NOMO-1 treated with dmso at 0.1 percent for 144 hours (cell line): ENCODE measurements around the gene UGT1A4.
"Not testable (repeated sequence)": the region's sequence is repeated elsewhere in the genome, so short reads cannot be mapped to it uniquely, and the experiment has no call there.

Experiments
- DNase-seq: peaks from one replicate; lab custom pipeline; 2025; ENCODE audit not compliant: unreplicated experiment; lab: John Stamatoyannopoulos, UW

The UGT1A4 gene

DNA sequence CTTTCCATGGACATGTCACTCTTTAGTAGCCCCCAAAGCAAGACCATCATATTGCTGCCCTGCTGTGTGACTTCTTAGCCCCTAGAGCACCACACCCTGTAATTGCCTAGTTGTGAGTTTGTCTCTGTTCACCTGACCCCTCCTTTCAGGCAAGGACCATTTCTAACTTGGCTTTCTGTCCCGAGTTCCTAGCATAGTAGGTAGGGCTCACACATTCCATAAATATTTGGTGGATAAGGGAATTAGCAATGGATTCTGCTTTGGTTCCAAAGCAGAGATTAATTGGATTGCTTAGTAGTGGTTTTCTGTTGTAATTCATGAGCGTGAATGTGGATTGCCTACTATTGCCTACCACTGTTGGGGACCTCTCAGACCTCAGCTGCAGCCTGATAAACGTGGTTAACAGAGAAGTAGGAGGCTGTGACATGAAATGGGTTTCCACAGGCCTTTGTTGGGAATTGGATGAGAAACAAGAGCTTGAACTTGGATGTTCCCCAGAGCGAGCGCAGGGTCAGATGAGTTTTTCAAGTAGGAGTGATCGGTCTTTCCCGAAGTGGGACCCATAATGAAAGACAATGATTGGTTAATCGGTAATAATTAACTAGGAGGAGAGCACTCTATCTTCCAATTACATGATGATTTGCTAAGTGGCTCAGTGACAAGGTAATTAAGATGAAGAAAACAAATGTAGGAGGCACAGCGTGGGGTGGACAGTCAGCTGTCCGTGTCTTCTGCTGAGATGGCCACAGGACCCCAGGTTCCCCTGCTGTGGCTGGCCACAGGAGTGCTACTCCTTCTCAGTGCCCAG is 28.1 kb downstream of the UGT1A4 start:
- no peak for DNase-seq

DNA sequence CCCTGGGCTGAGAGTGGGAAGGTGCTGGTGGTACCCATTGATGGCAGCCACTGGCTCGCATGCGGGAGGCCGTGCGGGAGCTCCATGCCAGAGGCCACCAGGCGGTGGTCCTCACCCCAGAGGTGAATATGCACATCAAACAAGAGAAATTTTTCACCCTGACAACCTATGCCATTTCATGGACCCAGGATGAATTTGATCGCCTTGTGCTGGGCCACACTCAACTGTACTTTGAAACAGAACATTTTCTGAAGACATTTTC is 28.7 kb downstream of the UGT1A4 start:
- DNase-seq: no peak

DNA sequence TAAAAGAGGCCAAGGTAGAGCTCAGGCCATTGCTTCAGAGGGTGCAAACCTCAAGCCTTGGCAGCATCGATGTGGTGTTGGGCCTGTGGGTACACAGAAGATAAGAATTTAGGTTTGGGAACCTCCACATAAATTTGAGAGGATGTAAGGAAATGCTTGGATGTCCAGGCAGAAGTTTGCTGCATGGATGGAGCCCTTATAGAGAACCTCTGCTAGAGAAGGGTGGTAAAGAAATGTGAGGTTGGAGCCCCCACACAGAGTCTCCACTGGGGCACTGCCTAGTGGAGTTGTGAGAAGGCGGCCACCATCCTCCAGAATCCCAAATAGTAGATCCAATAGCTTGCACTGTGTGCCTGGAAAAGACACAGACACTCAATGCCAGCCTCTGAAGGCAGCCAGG is 32.2 kb downstream of the UGT1A4 start:
- DNase-seq: not testable (repeated sequence)

- DNase-seq: not testable (repeated sequence)
Observed at GRCh38 chr2:233751212-233752009, 32.9 kb downstream of the UGT1A4 start.

DNA sequence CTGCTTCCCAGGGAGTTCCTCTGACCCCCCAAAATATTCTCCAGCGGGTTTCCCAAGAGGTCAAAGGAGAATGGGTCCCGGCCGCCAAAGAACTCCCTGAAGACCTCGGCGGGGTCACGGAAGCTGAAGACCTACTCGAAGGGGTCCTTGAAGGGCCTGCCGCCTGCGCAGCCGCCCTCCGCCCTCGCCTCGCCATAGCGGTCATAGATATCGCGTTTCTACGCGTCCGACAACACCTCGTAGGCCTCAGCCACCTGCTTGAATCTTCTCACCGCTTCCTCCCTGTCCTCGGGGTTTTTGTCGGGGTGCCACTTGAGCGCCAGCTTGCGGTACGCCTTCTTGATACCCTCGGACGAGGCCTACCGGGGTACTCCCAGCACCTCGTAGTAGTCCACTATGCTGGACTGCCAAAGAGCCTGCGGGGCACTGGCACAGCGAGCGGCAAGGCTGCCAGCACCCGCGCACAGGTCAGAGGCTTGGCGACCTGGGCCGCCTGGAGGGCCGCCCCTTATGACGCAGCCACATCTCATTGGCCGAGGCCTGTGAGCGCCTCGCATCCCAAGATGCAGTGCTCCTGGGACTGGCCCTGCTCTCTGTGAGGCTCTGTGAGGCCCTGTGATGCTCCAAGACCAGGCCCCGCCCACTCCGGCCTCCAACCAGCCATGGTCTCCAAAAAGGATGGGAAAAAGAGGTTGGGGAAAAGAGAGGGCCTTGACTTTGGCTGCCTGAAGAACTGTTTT is 36.5 kb downstream of the UGT1A4 start:
- DNase-seq: no peak

DNA sequence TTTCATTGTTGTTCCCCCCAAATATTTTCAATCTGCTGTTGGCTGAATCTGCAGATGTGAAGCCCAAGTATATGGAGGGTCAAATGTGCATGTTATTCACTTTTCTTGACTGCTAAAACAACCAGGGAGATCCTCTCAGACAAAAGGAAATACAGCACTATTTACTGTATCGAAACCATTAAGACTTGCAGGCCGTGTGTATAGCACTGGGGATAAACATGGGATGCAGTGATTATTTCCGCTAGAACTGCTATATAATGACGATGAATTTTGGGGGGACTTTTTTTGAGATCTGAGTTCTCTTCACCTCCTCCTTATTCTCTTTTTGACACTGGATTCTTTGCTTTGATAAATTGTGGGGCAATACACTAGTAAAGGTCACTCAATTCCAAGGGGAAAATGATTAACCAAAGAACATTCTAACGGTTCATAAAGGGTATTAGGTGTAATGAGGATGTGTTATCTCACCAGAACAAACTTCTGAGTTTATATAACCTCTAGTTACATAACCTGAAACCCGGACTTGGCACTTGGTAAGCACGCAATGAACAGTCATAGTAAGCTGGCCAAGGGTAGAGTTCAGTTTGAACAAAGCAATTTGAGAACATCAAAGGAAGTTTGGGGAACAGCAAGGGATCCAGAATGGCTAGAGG is 38.0 kb downstream of the UGT1A4 start:
- no peak for DNase-seq

DNA sequence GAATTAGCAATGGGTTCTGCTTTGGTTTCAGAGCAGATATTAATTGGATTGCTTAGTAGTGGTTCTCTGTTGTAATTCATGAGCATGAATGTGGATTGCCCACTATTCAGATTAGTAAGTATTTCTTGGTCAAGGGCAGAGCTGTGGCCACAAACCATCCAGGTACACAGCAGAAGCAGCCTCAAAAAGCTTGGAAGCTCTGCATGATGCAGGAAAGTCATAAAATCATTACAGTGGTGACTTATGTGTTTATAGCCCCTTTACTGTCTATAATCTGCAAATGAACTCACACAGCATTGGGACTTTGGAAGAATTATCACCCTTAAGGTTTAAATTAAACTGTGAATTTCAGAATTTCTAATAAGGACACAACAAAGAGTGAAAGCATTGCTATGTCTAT is 39.6 kb downstream of the UGT1A4 start:
- DNase-seq: no peak

- no peak for DNase-seq
Observed at GRCh38 chr2:233758849-233759248, 40.3 kb downstream of the UGT1A4 start.

- DNase-seq: no peak
Observed at GRCh38 chr2:233760043-233760442, 41.5 kb downstream of the UGT1A4 start, which contains the start of gene UGT1A1. UGT1A1 (plus strand) TSS chr2:233760270; CDS start chr2:233760288, 18 bp downstream.

- no peak for DNase-seq
Observed at GRCh38 chr2:233761040-233761769, 42.7 kb downstream of the UGT1A4 start.

- no peak for DNase-seq
Observed at GRCh38 chr2:233764264-233764663, 45.7 kb downstream of the UGT1A4 start.

DNA sequence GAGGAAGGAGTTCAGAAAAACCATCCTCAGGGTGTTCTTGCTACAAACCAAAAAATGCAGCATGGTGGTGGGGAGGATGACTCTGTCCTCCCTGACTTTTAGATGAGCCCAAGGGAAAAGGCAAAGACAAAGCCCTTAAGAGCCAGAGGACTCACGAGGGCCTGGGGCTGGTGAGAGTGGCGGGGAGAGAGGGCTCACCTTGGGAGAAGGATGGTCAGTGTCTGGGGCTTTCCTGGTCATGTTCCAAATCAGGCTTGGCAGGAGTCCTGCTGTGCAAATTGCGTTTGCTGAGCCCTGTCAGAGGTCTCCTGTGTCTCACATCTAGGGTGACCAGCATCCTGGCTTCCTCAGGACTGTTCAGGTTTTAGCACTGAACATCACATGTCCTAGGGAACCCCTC is 46.2 kb downstream of the UGT1A4 start:
- DNase-seq: no peak

- no peak for DNase-seq
Observed at GRCh38 chr2:233766416-233766815, 47.9 kb downstream of the UGT1A4 start.

DNA sequence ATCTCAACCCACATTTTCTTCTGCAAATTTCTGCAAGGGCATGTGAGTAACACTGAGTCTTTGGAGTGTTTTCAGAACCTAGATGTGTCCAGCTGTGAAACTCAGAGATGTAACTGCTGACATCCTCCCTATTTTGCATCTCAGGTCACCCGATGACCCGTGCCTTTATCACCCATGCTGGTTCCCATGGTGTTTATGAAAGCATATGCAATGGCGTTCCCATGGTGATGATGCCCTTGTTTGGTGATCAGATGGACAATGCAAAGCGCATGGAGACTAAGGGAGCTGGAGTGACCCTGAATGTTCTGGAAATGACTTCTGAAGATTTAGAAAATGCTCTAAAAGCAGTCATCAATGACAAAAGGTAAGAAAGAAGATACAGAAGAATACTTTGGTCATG is 49.5 kb downstream of the UGT1A4 start:
- DNase-seq: no peak

GRCh38 chr2:233769260-233769659 is 50.7 kb downstream of the UGT1A4 start:
- DNase-seq: no peak

DNA sequence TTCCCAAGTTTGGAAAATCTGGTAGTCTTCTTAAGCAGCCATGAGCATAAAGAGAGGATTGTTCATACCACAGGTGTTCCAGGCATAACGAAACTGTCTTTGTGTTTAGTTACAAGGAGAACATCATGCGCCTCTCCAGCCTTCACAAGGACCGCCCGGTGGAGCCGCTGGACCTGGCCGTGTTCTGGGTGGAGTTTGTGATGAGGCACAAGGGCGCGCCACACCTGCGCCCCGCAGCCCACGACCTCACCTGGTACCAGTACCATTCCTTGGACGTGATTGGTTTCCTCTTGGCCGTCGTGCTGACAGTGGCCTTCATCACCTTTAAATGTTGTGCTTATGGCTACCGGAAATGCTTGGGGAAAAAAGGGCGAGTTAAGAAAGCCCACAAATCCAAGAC is 53.6 kb downstream of the UGT1A4 start:
- DNase-seq: no peak

DNA sequence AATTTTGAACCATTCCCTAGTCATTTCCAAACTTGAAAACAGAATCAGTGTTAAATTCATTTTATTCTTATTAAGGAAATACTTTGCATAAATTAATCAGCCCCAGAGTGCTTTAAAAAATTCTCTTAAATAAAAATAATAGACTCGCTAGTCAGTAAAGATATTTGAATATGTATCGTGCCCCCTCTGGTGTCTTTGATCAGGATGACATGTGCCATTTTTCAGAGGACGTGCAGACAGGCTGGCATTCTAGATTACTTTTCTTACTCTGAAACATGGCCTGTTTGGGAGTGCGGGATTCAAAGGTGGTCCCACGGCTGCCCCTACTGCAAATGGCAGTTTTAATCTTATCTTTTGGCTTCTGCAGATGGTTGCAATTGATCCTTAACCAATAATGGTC is 54.0 kb downstream of the UGT1A4 start:
- DNase-seq: no peak

GRCh38 chr2:233773854-233774253 is 55.3 kb downstream of the UGT1A4 start:
- no peak for DNase-seq

- DNase-seq: no peak
Observed at GRCh38 chr2:233775414-233775813, 56.9 kb downstream of the UGT1A4 start.

GRCh38 chr2:233778030-233778429 is 59.5 kb downstream of the UGT1A4 start, which contains the start of gene MROH2A:
MROH2A (plus strand) TSS chr2:233778330; CDS start chr2:233779359, 1,029 bp downstream.
- no peak for DNase-seq
